ENCODE data around the gene SMTN.
A peak's percentile ranks its signal among the peaks of the same experiment; 100 is the strongest.
"Not testable (repeated sequence)": the region's sequence is repeated elsewhere in the genome, so short reads cannot be mapped to it uniquely, and the experiment has no call there.

Gene SMTN

GRCh38 chr22:31080848-31081649 lies at the start of gene SMTN:
Gene SMTN (plus strand): TSS chr22:31081318. CDS start chr22:31083259, 1,941 bp downstream.
- peak; percentile 86 for DNase-seq

- DNase-seq, result no peak
These were observed 44.2 kb upstream of the SMTN start for GRCh38 chr22:31036671-31037550.

GRCh38 chr22:31038686-31039085 lies 42.4 kb upstream of the SMTN start:
- DNase-seq, result no peak

GRCh38 chr22:31039393-31039792 lies 41.7 kb upstream of the SMTN start:
- no peak for DNase-seq

DNA sequence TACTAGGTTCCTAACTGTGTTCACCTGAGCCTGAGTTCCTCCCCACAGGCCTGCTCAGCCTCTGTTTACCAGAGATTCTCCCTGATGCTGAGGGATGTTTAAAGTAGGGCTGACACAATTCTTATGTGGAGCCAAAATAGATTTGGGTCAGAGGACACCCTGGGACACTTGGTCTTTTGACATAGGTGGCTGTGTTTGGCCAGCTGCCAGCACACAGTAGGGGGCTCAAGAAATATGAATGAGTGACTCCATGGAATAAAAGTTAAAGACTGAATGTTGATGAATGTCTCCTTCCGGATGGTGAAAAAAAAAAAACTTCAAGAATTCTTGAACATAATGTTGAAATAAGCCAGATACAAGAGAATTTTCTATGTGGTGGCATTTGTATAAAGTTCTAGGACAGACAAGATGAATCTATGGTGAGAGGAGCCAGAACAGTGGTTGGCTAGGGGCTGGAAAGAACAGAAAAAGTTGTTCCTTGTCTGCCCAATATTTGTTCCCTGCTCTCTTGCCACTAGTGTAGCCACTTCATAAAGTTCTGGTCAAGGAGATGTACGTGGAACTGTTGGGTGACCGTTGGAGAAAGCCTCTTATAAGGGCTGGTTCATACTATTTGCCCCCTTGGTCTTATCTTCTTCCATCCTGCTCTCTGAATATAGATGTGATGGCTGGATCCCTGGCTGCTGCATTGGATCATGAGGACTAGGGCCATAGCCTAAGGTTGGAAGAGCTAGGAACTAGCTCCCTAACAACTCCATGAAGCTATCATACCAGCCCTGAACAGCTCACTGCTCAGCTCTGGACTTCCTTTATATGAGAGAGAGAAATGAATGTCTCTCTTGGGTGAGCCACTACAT lies 40.3 kb upstream of the SMTN start:
- DNase-seq, result no peak

DNA sequence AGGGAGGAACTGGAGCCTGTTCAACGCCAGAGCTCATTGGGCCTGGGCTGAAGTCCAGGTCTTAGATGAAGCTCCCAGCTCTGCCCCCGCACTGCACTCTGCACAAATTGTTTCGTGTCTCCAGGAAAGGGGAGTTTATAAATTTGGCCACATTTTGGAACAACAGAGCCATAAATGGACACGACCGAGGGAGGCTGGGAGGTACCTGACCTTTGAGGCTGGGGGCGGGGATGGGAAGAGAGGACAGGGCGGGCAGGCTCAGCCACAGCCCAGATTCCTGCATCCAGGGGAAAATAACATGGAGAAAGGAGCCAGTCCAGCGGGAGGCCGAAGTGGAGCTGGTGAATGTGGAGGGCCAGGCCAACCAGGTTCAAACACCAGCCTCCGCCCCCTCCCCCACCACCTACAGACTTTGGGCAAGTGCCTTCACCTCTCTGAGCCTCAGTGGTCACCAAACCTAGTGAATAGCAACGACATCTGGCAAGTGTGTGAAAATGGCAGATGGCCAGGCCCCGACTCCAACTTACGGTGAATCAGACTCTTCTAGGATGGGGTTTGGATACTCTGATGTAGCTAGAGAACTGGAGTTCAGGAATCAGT lies 36.8 kb upstream of the SMTN start:
- no peak for DNase-seq

- no peak for DNase-seq
These were observed 35.1 kb upstream of the SMTN start for GRCh38 chr22:31045900-31046538.

DNA sequence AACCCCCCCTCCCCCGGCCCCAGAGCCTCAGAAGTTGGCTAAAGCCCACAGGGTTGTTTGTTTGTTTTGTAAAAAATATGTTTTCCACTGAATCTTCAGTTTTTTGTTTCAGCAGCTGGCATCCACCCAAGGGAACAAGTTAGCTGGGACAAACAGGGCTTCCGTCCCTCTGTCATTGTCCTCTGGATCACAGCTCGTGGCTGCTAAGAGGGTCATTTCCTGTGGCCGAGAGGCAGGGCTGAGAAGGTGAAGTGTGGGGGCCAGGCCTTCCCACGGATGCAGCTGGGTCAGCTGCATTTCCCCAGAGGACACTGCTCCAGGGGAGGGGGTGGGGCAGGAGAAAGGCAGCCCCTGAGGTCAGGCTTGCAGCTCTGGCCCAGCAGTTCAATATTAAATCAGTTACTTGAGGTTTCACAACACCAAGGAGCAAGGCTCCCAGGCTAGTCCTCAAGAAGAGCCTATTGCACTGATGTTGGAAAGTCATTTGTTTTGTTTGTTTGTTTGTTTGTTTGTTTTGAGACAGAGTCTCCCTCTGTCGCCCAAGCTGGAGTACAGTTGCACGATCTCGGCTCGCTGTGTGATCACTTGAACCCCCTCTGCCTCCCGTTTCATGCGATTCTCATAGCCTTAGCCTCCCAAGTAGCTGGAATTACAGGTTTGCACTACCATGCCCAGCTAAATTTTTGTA lies 34.4 kb upstream of the SMTN start:
- no peak for DNase-seq

DNA sequence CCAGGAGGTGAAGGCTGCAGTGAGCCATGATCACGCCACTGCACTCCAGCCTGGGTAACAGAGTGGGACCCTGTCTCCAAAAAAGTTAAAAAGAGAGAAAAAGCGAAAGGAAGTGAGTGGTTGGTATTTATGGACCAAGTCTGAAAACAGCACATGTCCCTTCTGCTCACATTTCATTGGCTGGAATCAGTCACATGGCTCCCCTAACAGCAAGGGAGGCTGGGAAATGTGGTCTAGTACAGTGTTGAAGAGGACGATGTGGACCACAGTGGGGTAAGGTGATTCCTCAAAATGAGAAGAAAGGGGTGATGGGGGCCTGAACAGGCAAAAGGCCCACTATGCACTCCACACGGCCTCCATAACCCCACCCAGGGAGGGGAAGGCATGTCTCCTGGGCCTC lies 32.5 kb upstream of the SMTN start:
- no peak for DNase-seq

GRCh38 chr22:31049815-31050420 lies 31.2 kb upstream of the SMTN start:
- no peak for DNase-seq

DNA sequence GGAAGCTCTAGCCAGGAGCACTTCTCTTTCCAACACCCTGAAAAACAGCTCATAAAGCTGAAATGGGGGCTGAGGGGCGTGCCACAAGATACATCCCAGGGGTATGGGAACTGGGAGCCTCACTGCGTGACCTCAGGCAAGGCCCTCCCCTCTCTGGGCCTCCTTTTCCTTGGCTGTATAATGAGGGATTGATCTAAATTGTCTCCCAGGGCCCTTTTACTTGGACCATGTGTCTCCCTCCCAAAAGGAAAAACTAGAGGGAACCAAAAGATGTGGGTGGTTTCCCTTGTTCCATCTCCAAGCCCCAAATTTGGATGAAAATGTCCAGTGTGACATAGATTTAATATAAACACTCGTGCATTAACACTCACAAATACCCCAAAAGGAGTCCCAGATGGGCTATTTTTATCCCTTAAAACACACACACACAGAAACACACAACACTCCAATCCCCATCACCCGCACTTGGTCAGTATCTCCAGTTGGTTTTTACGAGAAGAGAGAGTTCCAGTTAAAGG lies 25.9 kb upstream of the SMTN start:
- DNase-seq, result no peak

DNA sequence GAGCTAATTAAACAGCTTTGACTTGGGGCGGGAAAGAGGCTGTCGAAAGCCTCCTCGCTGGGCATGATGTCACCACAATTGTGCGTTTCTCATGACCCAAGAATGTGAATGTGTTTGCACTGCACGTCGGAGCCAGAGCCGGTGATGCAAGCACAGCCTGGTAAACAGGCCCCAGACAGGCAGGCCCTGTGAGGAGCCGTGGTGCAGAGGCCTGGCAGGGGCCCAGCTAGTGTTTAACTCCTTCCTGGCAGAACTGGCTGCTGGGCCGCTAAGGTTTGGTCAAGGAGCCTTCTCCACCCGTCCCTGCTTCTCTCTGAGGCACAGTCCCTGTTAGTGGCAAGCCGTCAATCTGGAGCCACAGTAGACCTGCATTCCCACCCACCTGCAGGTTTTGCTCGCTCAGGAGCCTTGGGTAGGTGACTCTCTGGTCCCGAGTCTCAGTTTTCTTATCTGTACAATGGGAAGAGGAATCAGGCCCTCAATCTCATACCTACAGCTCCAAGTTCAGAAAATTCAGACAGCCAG lies 25.4 kb upstream of the SMTN start:
- no peak for DNase-seq

DNA sequence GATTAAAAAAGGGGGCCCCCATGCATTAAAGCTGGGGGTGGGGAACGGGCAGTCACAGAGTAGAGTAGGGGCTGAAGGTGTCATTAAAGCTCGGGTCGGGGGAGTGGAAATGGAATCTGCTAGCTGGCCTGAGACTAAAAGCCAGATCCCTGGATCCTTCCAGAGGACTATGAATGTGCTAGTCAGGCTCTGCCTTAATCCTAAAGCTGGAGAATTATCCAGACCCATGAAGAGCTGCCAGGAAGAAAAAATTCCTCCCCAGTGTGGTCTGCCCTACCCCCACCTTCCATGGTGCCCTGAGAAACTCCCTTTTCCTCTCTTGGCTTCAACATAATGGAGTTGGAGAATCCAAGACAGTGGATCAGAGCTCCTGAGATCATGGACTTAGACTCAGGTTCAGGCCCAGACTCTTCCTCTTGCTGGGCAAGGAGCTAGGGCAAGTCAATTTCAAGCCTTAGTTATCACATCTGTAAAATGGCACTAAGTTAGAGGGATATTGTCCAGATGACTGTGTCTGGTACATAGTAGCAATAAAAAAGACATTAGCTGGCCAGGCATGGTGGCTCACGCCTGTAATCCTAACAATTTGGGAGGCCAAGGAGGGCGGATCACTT lies 24.0 kb upstream of the SMTN start:
- DNase-seq, result no peak

DNA sequence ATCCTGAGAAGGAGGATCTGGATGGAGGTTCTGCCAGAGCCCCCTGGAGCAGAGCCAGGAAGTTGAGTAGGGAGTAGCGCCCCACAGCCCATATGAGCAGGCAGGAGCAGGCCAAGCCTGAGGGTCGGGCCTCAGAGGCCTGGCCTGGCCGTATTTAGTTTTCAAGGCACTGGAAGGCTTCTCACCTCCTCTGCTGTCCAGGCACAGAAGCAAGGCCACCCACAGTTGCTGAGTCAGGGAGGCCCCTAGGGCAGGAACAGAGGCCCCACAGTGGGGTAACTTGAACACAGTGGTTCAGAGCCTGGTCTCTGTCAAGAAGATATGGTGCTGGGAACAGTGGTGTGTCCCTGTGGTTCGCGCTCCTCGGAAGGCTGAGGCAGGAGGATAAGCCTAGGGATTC lies 21.5 kb upstream of the SMTN start:
- DNase-seq, result not testable (repeated sequence)

GRCh38 chr22:31062566-31063230 lies 18.4 kb upstream of the SMTN start:
- no peak for DNase-seq

DNA sequence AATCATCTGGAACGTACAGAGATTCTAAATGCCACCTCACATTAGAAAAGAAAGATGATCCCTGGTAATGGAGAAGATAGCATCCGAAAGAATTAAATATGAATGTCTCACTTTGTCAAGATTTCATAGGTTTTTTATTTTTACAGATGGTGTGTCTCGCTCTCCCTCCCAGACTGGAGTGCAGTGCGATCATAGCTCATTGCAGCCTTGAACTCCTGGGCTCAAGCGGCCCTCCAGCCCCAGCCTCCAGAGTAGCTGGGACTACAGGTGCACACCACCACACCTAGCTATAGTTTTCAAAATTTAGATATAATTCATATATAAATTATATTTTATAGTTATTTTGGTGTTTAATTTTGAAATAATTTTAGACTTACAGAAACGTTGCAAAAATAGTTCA lies 16.7 kb upstream of the SMTN start:
- DNase-seq, result no peak

GRCh38 chr22:31068970-31069369 lies 12.1 kb upstream of the SMTN start:
- no peak for DNase-seq

- not testable (repeated sequence) for DNase-seq
These were observed 11.3 kb upstream of the SMTN start for GRCh38 chr22:31069691-31070314.

DNA sequence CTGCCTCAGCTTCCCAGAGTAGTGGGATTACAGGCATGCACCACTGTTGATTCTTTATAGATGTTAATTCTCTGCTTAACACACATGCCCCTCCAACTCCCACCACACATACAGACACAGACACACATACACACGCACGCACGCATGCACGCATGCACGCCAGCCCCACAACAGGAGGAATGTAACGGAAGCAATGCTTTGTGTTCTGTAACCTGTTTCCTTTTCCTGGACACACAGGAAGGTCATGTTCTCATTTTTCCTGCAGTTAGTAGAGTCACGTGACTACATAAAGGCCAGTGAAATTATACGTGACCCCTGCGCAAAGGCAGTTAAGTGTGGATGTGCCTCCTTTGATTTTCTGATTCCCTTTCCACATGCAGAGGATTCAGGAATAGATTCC lies 8.0 kb upstream of the SMTN start:
- not testable (repeated sequence) for DNase-seq
